ENCODE results near the gene COL8A1.

- no peak for TF ChIP-seq KDM1A (IDR thresholded peaks at IDR 0.05; ENCODE audit: borderline replicate concordance)
- no peak for TF ChIP-seq STAT3 (IDR thresholded peaks at IDR 0.05; ENCODE audit: low read depth, low read length)
- TF ChIP-seq CTCF (IDR thresholded peaks at IDR 0.05 in 2 of 3, conservative IDR thresholded peaks at IDR 0.05 in 1 of 3; ENCODE audit: control insufficient read depth in 2 of 3, extremely low read depth in 1 of 3, insufficient read depth in 1 of 3, low read depth in 3 of 3, low read length in 3 of 3): no peak
- no peak for TF ChIP-seq MYC (IDR thresholded peaks at IDR 0.05; ENCODE audit: insufficient read depth, insufficient read length, insufficient replicate concordance, low read length, severe bottlenecking)
- TF ChIP-seq SIN3A (IDR thresholded peaks at IDR 0.05; ENCODE audit: low read depth, low read length): no peak
- no peak for TF ChIP-seq POLR2A (IDR thresholded peaks at IDR 0.05; ENCODE audit: low read depth, low read length)
- TF ChIP-seq ESRRA (IDR thresholded peaks at IDR 0.05; ENCODE audit: low read length): no peak
- TF ChIP-seq POLR2AphosphoS5 (IDR thresholded peaks at IDR 0.05; ENCODE audit: low read length): no peak
Measured at GRCh38 chr3:99805160-99805559, 166.8 kb downstream of the COL8A1 start.

Measured in GM12878 (cell line).